HepG2 (cell line): ENCODE data around the gene DNAH9. TPM values are rescaled to one million over a fixed set of nuclear protein-coding genes. Genes with fewer than 3 reads are reported as not detected.

ENCODE experiments used
- ATAC-seq: fragments of 200-7000 bp; cut with Tn5 transposase; 3 replicates; pipeline ENCODE4 v1.9.1; 2020; ENCODE audit warnings: mild to moderate bottlenecking, moderate library complexity
- BruUV-seq: library from RNA; stranded (reverse); fragments of 400-500 nt; replicated peaks from 2 replicates; lab custom pipeline; 2021; lab: Mats Ljungman, UMichigan
- CTCF ChIA-PET: fragments of 300-600 bp; formaldehyde crosslinking; extraction: SDS; loops from one replicate; lab custom pipeline; 2021; ENCODE audit warnings: low total read pairs, inconsistent platforms, low intra/inter-chr PET ratio; lab: Yijun Ruan, JAX
- POLR2A ChIA-PET: fragments of 350-600 bp; sonication (Branson Sonifier 250); formaldehyde crosslinking; loops from one replicate; lab custom pipeline; 2020; ENCODE audit warnings: antibody characterized with exemption, inconsistent platforms; lab: Yijun Ruan, JAX
- DNase-seq: peaks from one replicate; pipeline ENCODE4 v3.0.0-alpha.2; 2015; ENCODE audit warnings: low spot score
- FAIRE-seq: peaks from 3 replicates; lab custom pipeline; 2011; peaks lifted over from hg19 to GRCh38; lab: Jason Lieb, UNC
- H2AFZ ChIP-seq: one replicate; pipeline ENCODE4 v1.6.1; 2011; ENCODE audit warnings: low read length, inconsistent platforms
- H3K27ac ChIP-seq: fragments of 300-600 bp; 3 replicates; pipeline ENCODE4 v1.8.0; 2011; ENCODE audit warnings: mixed run types, mild to moderate bottlenecking, mixed read lengths, low read length, inconsistent platforms; ENCODE audit not compliant: insufficient read depth; ENCODE audit errors: extremely low read length
- H3K27me3 ChIP-seq, 2 experiments: fragments of 200-600 bp in 1 of 2; 2 replicates in 1 of 2; 3 replicates in 1 of 2; pipeline versions ENCODE4 v1.6.0 to v1.8.0; 2011; ENCODE audit warnings: low read length in 2 of 2, mild to moderate bottlenecking in 2 of 2, moderate library complexity in 2 of 2, inconsistent platforms in 1 of 2; ENCODE audit not compliant: insufficient read depth in 2 of 2, control insufficient read depth in 1 of 2
- H3K36me3 ChIP-seq, 2 experiments: fragments of 200-600 bp in 1 of 2; replicated peaks in 1 of 2; 2 replicates in 1 of 2; 3 replicates in 1 of 2; pipeline versions ENCODE4 v1.5.1 to v1.8.0; 2011; ENCODE audit warnings: low read length in 2 of 2, inconsistent platforms in 1 of 2; ENCODE audit not compliant: insufficient read depth in 2 of 2, control insufficient read depth in 1 of 2
- H3K4me1 ChIP-seq: 2 replicates; pipeline ENCODE4 v1.5.1; 2012; ENCODE audit warnings: low read length, inconsistent platforms; ENCODE audit not compliant: insufficient read depth
- H3K4me2 ChIP-seq: 2 replicates; pipeline ENCODE4 v1.6.0; 2011; ENCODE audit warnings: low read depth, low read length, inconsistent platforms
- H3K4me3 ChIP-seq, 3 experiments: fragments of 200-600 bp in 1 of 3; sonication (generic), shearing (Covaris generic) in 1 of 3; replicated peaks in 1 of 3; 2 replicates each; pipeline ENCODE4 v1.5.1; 2011 to 2016; ENCODE audit warnings: low read length in 3 of 3, inconsistent platforms in 2 of 3, low read depth in 2 of 3, mild to moderate bottlenecking in 2 of 3, control low read depth in 1 of 3, mixed read lengths in 1 of 3; ENCODE audit not compliant: insufficient read depth in 1 of 3
- H3K79me2 ChIP-seq: one replicate; pipeline ENCODE4 v1.6.1; 2011; ENCODE audit warnings: low read length, inconsistent platforms; ENCODE audit not compliant: insufficient read depth
- H3K9ac ChIP-seq: 2 replicates; pipeline ENCODE4 v1.6.0; 2011; ENCODE audit warnings: mild to moderate bottlenecking, low read depth, low read length, inconsistent platforms; ENCODE audit not compliant: insufficient read depth
- H3K9me3 ChIP-seq: 2 replicates; pipeline ENCODE4 v1.5.1; 2012; ENCODE audit warnings: mild to moderate bottlenecking, low read length
- H4K20me1 ChIP-seq: 2 replicates; pipeline ENCODE4 v1.6.0; 2011; ENCODE audit warnings: inconsistent platforms, mild to moderate bottlenecking, low read length, moderate library complexity; ENCODE audit not compliant: insufficient read depth
- ARID4A ChIP-seq: sonication (generic); formaldehyde crosslinking; IDR thresholded peaks from 2 replicates; pipeline ENCODE4 v1.5.0; 2020; ENCODE audit warnings: mild to moderate bottlenecking, missing genetic modification reagents, borderline replicate concordance
- ZBTB4 ChIP-seq: sonication (generic); formaldehyde crosslinking; IDR thresholded peaks from 2 replicates; pipeline ENCODE4 v1.4.0; 2020; ENCODE audit warnings: missing genetic modification reagents, mild to moderate bottlenecking, borderline replicate concordance
- ZNF138 ChIP-seq: sonication (generic); formaldehyde crosslinking; IDR thresholded peaks from 2 replicates; pipeline ENCODE4 v1.5.0; 2020; ENCODE audit warnings: mild to moderate bottlenecking, low read depth, missing genetic modification reagents
- ZNF232 ChIP-seq: sonication (generic); formaldehyde crosslinking; IDR thresholded peaks from 2 replicates; pipeline ENCODE4 v1.4.0; 2020; ENCODE audit warnings: missing genetic modification reagents, borderline replicate concordance
- ZNF558 ChIP-seq: sonication (generic); formaldehyde crosslinking; IDR thresholded peaks from 2 replicates; pipeline ENCODE4 v1.9.0; 2022; ENCODE audit warnings: mild to moderate bottlenecking, missing genetic modification reagents, borderline replicate concordance
- ZNF569 ChIP-seq: sonication (generic); formaldehyde crosslinking; IDR thresholded peaks from 2 replicates; pipeline ENCODE4 v1.5.0; 2020; ENCODE audit warnings: mild to moderate bottlenecking, missing genetic modification reagents, moderate library complexity, borderline replicate concordance
- WGBS: methylation state at CpG from one replicate; pipeline ENCODE4 v1.1.6; 2017; ENCODE audit warnings: low lambda C conversion rate; 5-methylcytosine and 5-hydroxymethylcytosine counted together
- in situ Hi-C: cut with HindIII; loops from 2 replicates; pipeline ENCODE4 v1.10.0; 2017; ENCODE audit warnings: low pct_unique_long_range_greater_than_20kb; ENCODE audit not compliant: extremely low pct_ligation_motif_present
- intact Hi-C: fragments of 100-400 bp; cut with micrococcal nuclease; formaldehyde crosslinking; loops from one replicate; pipeline ENCODE4 v1.10.0; 2022; ENCODE audit not compliant: unreplicated experiment
- polyA plus RNA-seq, 8 experiments: library from polyadenylated mRNA; depleted of rRNA in 3 of 8; stranded (reverse) in 7 of 8; unstranded in 1 of 8; fragments of >200 nt; fragmentation: Illumina TruSeq in 4 of 8; extraction: Trizol in 4 of 8; gene quantifications; 2 replicates each; pipeline versions ENCODE4 v1.2.1 to v1.2.3, GENCODE V29; 2011 to 2016; ENCODE audit warnings: low read depth in 4 of 8, missing spikeins in 1 of 8, mixed read lengths in 1 of 8; ENCODE audit not compliant: insufficient read depth in 1 of 8
- total RNA-seq, 5 experiments: library from RNA; depleted of rRNA; stranded (reverse); fragments of >200 nt; fragmentation: Illumina TruSeq; extraction: Trizol; gene quantifications; 2 replicates each; pipeline ENCODE4 v1.2.3, GENCODE V29; 2016; ENCODE audit warnings: low read depth in 1 of 5

The DNAH9 gene
- total and polyA plus RNA-seq, 2 of the 13 experiments (the other 11 are each of a cell fraction or from before 2014, with no cell fraction given), result not detected

- TF ChIP-seq ZNF232 (no peak), ZBTB4 (CRISPR knock-in tag) (no peak), ZNF569 (CRISPR knock-in tag) (no peak), ZNF558 (no peak), ARID4A (no peak), ZNF138 (no peak)
- TF ChIP-seq, all 625 proteins: peak for 0
- no TSS peak for BruUV-seq
- Histone ChIP-seq H3K4me2 (no peak overlapping the region), H4K20me1 (no peaks in the 10 kb centered on the region), H3K4me3 (no peak overlapping the region), H3K4me1 (no peaks in the 10 kb centered on the region), H3K27ac (no peak overlapping the region), H3K9ac (no peak overlapping the region), H3K27me3 (no peaks in the 10 kb centered on the region), H3K79me2 (no peaks in the 10 kb centered on the region), H2AFZ (no peak overlapping the region), H3K36me3 (no peaks in the 10 kb centered on the region), H3K9me3 (no peaks in the 10 kb centered on the region; the same call in 1 of the 2 replicates)
- FAIRE-seq (no peak), ATAC-seq (no peak), DNase-seq (no peak)
- 54% methylated on average over 1 of the region's 1 CpG for WGBS
- in situ Hi-C loops, result no loop called here
- CTCF ChIA-PET, result no interaction called here
- POLR2A ChIA-PET, result no interaction called here
- intact Hi-C loops, result no loop called here
These were observed 197.6 kb downstream of the DNAH9 start for GRCh38 chr17:11795906-11796305.
